WERI-Rb-1 (cell line): Measurements from ENCODE around the gene KIRREL3.
A peak's percentile ranks its signal among the peaks of the same experiment; 100 is the strongest.

Experiments
- DNase-seq: peaks from one replicate; pipeline ENCODE4 v3.0.0-alpha.2; 2020
- H3K27ac ChIP-seq: fragments of 250-450 bp; sonication (Bioruptor Pico); 2 replicates; pipeline ENCODE4 v1.5.1; 2020; ENCODE audit warnings: mild to moderate bottlenecking, moderate library complexity
- H3K27me3 ChIP-seq: fragments of 250-450 bp; sonication (Bioruptor Pico); 2 replicates; pipeline ENCODE4 v1.5.1; 2021; ENCODE audit warnings: mild to moderate bottlenecking, low read depth, moderate library complexity; ENCODE audit not compliant: insufficient read depth, severe bottlenecking
- H3K36me3 ChIP-seq: fragments of 250-450 bp; sonication (Bioruptor Pico); 2 replicates; pipeline ENCODE4 v1.5.1; 2020; ENCODE audit warnings: mild to moderate bottlenecking, moderate library complexity
- H3K4me3 ChIP-seq: 2 replicates; pipeline ENCODE4 v1.5.1; 2011; ENCODE audit warnings: low read depth, mild to moderate bottlenecking, control low read depth, low read length
- H3K9me3 ChIP-seq: fragments of 250-450 bp; sonication (Bioruptor Pico); 2 replicates; pipeline ENCODE4 v1.5.1; 2021; ENCODE audit warnings: mild to moderate bottlenecking, moderate library complexity; ENCODE audit not compliant: severe bottlenecking
- TF ChIP-seq, protein P1 (sequence below): IDR thresholded peaks from 2 replicates; pipeline ENCODE4 v1.5.1; 2011; ENCODE audit warnings: low read depth, mild to moderate bottlenecking, control low read depth, inconsistent platforms, low read length

KIRREL3 gene

DNA sequence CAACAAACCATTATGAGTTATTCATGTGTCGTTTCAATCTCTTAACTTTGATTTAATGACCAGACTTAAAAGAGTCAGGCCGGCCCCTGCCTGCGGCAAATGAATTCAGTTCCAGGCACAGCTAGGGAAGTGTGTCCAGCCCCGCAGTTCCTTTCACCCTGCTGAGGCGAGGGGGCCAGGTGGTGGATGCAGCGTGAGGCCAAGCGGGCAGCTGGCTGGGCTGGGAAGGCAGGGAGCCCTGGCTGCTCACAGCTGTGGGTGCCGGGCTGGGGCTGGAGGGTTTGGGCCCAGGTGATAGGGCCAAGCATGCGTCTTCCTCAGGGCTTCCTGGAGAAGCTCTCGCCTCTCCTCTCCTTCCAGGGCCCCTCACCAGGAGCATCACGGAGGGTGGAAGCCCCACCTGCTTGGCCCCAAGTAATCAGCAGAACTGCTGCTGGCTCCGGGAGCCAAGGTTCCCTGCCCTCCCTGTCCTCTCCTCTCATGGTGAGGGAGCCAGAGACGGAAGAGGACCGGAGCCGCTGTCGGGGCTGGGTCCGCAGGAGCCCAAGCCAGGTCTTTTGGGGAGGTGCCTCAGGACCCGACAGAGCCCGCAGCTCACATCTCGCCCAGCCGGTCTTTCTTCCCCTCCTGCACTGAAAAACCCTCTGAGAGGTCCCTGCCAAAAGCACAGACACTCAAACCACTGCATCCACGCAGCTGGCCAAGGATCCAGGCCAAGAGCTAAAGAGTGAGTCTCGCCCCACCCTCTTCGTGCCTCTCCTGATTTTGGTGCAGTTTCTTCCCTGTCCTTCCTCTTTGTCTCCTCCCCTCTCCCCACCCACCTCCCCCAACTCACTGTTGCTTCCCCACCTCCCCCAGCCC is 548.1 kb downstream of the KIRREL3 start:
- peak; percentile 63 for DNase-seq
- Histone ChIP-seq H3K36me3 (no peaks in the 10 kb centered on the region), H3K27ac (peak overlapping the region; percentile 60), H3K4me3 (peak overlapping the region; percentile 7), H3K27me3 (no peaks in the 10 kb centered on the region), H3K9me3 (no peaks in the 10 kb centered on the region)
- TF ChIP-seq, protein P1, sequence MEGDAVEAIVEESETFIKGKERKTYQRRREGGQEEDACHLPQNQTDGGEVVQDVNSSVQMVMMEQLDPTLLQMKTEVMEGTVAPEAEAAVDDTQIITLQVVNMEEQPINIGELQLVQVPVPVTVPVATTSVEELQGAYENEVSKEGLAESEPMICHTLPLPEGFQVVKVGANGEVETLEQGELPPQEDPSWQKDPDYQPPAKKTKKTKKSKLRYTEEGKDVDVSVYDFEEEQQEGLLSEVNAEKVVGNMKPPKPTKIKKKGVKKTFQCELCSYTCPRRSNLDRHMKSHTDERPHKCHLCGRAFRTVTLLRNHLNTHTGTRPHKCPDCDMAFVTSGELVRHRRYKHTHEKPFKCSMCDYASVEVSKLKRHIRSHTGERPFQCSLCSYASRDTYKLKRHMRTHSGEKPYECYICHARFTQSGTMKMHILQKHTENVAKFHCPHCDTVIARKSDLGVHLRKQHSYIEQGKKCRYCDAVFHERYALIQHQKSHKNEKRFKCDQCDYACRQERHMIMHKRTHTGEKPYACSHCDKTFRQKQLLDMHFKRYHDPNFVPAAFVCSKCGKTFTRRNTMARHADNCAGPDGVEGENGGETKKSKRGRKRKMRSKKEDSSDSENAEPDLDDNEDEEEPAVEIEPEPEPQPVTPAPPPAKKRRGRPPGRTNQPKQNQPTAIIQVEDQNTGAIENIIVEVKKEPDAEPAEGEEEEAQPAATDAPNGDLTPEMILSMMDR: no peak

DNA sequence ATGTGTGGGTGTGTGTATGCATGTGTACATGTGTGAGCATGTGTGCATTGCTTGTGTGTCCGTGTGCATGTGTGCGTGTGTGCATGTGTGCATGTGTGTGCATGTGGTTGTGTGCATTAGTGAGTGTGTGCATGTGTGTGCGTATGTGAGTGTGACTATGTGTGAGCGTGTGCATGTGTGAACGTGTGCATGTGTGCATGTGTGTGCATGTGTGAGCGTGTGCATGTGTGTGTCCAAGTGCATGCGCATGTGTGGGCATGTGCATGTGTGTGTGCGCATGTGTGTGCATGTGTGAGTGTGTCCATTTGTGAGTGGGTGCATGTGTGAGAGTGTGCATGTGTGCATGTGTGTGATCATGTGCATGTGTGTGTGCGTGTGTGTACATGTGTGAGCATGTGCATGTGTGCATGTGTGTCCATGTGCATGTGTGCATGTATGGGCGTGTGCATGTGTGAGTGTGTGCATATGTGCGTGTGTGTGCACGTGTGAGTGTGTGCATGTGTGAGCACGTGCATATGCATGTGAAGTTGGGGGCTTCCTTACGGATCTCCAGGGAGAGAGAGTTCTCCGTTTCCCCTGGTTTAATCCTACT is 549.3 kb downstream of the KIRREL3 start:
- Histone ChIP-seq H3K27me3 (no peaks in the 10 kb centered on the region), H3K36me3 (no peaks in the 10 kb centered on the region), H3K4me3 (no peak overlapping the region), H3K27ac (no peak overlapping the region), H3K9me3 (no peaks in the 10 kb centered on the region)
- TF ChIP-seq, protein P1: no peak
- DNase-seq: no peak

DNA sequence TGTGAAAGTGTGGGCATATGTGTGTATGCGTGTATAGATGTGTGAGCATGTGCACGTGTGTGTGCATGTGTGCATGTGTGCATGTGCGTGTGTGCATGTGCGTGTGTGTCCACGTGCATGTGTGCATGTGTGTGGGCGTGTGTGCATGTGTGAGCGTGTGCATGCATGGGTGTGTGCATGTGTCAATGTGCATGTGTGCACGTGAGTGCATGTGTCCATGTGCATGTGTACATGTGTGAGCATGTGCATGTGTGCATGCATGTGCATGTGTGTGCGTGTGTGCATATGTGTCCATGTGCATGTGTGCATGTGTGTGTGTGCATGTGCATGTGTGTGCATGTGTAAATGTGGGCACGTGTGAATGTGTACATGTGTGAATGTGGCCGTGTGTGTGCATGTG is 549.8 kb downstream of the KIRREL3 start:
- no peaks in the 10 kb centered on the region for H3K9me3 ChIP-seq
- H3K27me3 ChIP-seq: no peaks in the 10 kb centered on the region
- no peak overlapping the region for H3K27ac ChIP-seq
- H3K4me3 ChIP-seq: no peak overlapping the region
- TF ChIP-seq, protein P1: no peak
- no peak for DNase-seq
- no peaks in the 10 kb centered on the region for H3K36me3 ChIP-seq

DNA sequence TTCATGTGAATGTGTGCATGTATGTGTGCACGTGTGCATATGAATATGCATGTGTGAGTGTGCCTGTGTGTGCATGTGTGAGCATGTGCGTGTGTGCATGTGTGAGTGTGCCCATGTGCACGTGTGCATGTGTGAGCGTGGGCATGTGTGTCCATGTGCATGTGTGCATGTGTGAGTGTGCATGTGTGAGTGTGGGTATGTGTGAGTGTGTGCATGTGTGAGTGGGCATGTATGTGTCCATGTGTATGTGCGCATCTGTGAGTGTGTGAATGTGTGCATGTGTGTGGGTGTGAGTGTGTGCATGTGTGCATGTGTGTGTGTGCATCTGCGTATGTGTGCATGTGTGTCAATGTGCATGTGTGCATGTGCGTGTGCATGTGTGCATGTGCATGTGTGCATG is 550.4 kb downstream of the KIRREL3 start:
- Histone ChIP-seq H3K4me3 (no peak overlapping the region), H3K27me3 (no peaks in the 10 kb centered on the region), H3K36me3 (no peaks in the 10 kb centered on the region), H3K9me3 (no peaks in the 10 kb centered on the region), H3K27ac (no peak overlapping the region)
- DNase-seq: no peak
- TF ChIP-seq, protein P1: no peak

DNA sequence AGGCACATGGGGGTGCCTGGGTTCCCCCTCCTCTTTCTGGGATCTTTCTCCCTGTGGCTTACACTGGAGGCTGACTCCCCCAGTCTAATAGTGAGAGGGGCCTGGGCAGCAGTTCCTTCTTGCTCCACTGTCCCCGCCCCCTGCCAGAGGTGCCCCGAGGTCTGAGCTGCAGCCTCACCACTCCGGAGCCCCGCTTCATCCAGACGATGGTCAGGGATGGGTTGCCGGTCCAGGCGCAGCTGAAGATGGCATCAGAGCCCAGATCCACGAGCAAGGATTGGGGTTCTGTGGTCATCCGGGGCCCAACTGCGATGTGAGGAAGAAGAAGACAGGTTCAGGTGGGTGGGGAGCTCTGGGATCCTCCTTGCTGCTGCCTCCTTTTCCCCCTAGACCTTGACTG is 554.0 kb downstream of the KIRREL3 start:
- H3K36me3 ChIP-seq: no peaks in the 10 kb centered on the region
- no peaks in the 10 kb centered on the region for H3K27me3 ChIP-seq
- no peak overlapping the region for H3K27ac ChIP-seq
- no peaks in the 10 kb centered on the region for H3K9me3 ChIP-seq
- DNase-seq: no peak
- no peak overlapping the region for H3K4me3 ChIP-seq
- TF ChIP-seq, protein P1: no peak
